ENCODE data around the gene PLIN5. TPM values are rescaled to one million over a fixed set of nuclear protein-coding genes. Genes with fewer than 3 reads are reported as not detected.

The PLIN5 gene
- polyA plus RNA-seq, 3 donors = 2.3 to 3.2 (median 2.3) TPM

- DNase-seq (ENCODE audit: low read depth in 3 of 3, low spot score in 2 of 3) = no peak
Observed at GRCh38 chr19:4493104-4493928, 41.7 kb downstream of the PLIN5 start.

- DNase-seq (ENCODE audit: low read depth in 3 of 3, low spot score in 2 of 3) = no peak
Observed at GRCh38 chr19:4492337-4493103, 42.5 kb downstream of the PLIN5 start.

- no peak for DNase-seq (ENCODE audit: low read depth in 3 of 3, low spot score in 2 of 3)
Observed at GRCh38 chr19:4491446-4491845, 43.6 kb downstream of the PLIN5 start.

DNA sequence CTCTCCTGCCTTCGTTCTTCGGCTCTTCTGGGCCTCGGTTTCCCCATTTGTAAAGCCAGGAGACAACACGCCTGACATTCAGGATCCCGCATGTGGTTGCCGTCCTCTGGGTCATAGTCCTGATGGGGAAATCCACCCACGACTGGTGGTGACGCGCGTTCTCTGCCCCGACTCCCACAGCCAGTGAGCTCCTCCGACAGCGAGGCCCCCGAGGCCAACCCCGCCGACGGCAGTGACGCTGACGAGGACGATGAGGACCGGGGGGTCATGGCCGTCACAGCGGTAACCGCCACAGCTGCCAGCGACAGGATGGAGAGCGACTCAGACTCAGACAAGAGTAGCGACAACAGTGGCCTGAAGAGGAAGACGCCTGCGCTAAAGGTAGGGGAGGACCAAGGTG is 46.5 kb downstream of the PLIN5 start:
- no peak for DNase-seq (ENCODE audit: low read depth in 3 of 3, low spot score in 2 of 3)

DNA sequence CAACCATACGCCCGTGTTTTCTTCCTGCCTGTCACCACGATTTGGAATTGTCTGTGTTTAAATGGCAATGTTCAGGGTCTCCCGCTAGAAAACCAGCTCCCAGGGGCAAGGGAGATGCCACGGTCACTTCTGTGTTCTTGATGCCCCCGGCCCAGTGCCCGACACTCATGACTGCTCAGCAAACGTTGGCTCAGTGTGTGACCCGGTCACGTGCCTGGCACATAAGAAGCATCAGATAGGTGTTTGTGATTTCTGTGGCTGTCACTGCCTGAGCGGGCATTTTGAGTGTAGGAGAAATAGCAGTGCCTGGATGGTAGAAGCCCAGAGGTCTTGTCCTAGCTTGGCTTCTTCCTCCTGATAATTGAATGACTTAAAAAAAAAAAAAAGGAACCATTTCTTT is 47.5 kb downstream of the PLIN5 start:
- no peak for DNase-seq (ENCODE audit: low read depth in 3 of 3, low spot score in 2 of 3)

DNA sequence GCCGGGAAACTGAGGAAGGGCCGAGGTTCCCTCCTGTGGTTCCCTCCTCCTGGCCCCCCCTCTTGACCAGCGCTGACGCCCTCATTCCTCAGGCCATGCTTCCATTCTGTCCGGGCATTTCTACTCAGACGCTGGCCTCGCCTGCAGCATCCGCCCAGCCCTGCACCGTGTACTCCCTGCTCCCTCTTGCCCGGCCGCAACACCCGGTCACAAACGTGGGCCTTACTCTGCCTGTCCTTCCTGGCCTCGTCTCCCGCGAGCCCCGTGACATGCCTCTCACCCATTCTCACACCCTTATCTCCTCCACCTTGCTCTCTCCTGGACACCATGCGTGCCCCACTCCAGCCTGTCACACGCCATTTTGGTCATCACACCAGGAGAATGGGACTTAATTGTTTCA is 51.6 kb downstream of the PLIN5 start:
- DNase-seq (ENCODE audit: low read depth in 3 of 3, low spot score in 2 of 3) = no peak

- DNase-seq (ENCODE audit: low read depth in 3 of 3, low spot score in 2 of 3) = no peak
Observed at GRCh38 chr19:4482721-4483364, 52.2 kb downstream of the PLIN5 start.

GRCh38 chr19:4477034-4477801 is 57.8 kb downstream of the PLIN5 start:
- DNase-seq (ENCODE audit: low read depth in 3 of 3, low spot score in 2 of 3) = no peak

GRCh38 chr19:4474514-4475022 is 60.5 kb downstream of the PLIN5 start:
- DNase-seq (ENCODE audit: low read depth in 3 of 3, low spot score in 2 of 3) = peak in 1 of 3 donors; percentile 44

- no peak for DNase-seq (ENCODE audit: low read depth in 3 of 3, low spot score in 2 of 3)
Observed at GRCh38 chr19:4473763-4474513, 61.1 kb downstream of the PLIN5 start.

GRCh38 chr19:4473011-4473762 is 61.8 kb downstream of the PLIN5 start:
- DNase-seq (ENCODE audit: low read depth in 3 of 3, low spot score in 2 of 3) = no peak

Other genes with a start within 250 kb of the PLIN5 start
- gene TMIGD2, start 232.8 kb downstream of the PLIN5 start, polyA plus RNA-seq (ENCODE audit: insufficient read length in 3 of 3) = under 1 TPM in 2 of 3 donors, not detected in 1; 0.14 to 0.28 TPM
- gene FSD1, start 230.6 kb downstream of the PLIN5 start, polyA plus RNA-seq (ENCODE audit: insufficient read length in 3 of 3) = 1 to 10 TPM; 4.3 to 5.4 (median 5.0) TPM
- gene STAP2, start 196.4 kb downstream of the PLIN5 start, polyA plus RNA-seq (ENCODE audit: insufficient read length in 3 of 3) = 10 to 100 TPM; 22.6 to 30.0 (median 24.5) TPM
- 10 to 100 TPM; 21.0 to 24.9 (median 24.4) TPM for gene MPND, start 191.7 kb downstream of the PLIN5 start, polyA plus RNA-seq (ENCODE audit: insufficient read length in 3 of 3)
- gene SH3GL1, start 134.7 kb downstream of the PLIN5 start, polyA plus RNA-seq (ENCODE audit: insufficient read length in 3 of 3) = 10 to 100 TPM; 50.8 to 62.5 (median 50.9) TPM
- gene CHAF1A, start 132.6 kb downstream of the PLIN5 start, polyA plus RNA-seq (ENCODE audit: insufficient read length in 3 of 3) = 10 to 100 TPM; 21.3 to 26.1 (median 21.3) TPM
- gene UBXN6, start 77.4 kb downstream of the PLIN5 start, polyA plus RNA-seq (ENCODE audit: insufficient read length in 3 of 3) = 10 to 100 TPM; 75.7 to 95.3 (median 87.0) TPM
- 10 to 100 TPM; 58.9 to 66.0 (median 62.3) TPM for gene HDGFL2, start 62.9 kb downstream of the PLIN5 start, polyA plus RNA-seq (ENCODE audit: insufficient read length in 3 of 3)
- gene PLIN4, start 16.7 kb downstream of the PLIN5 start, polyA plus RNA-seq (ENCODE audit: insufficient read length in 3 of 3) = under 1 TPM; 0.37 to 0.59 (median 0.57) TPM
- under 1 TPM; 0.44 to 0.65 (median 0.57) TPM for gene LRG1, start 4.8 kb upstream of the PLIN5 start, polyA plus RNA-seq (ENCODE audit: insufficient read length in 3 of 3)
- gene SEMA6B, start 24.5 kb upstream of the PLIN5 start, polyA plus RNA-seq (ENCODE audit: insufficient read length in 3 of 3) = 1 to 10 TPM; 1.7 to 2.7 (median 2.2) TPM
- gene TNFAIP8L1, start 104.3 kb upstream of the PLIN5 start, polyA plus RNA-seq (ENCODE audit: insufficient read length in 3 of 3) = 10 to 100 TPM; 11.4 to 15.2 (median 12.5) TPM
- gene MYDGF, start 135.1 kb upstream of the PLIN5 start, polyA plus RNA-seq (ENCODE audit: insufficient read length in 3 of 3) = 10 to 100 TPM; 64.0 to 72.1 (median 71.4) TPM
- gene DPP9, start 188.6 kb upstream of the PLIN5 start, polyA plus RNA-seq (ENCODE audit: insufficient read length in 3 of 3) = 10 to 100 TPM; 17.4 to 20.4 (median 18.7) TPM

All from right renal cortex interstitium (tissue), 3 donors.